Activated CD4-positive, CD25-positive, alpha-beta regulatory T cell treated with anti-CD3 and anti-CD28 coated beads, Interleukin-2, amount 50 U/mL, for 16 hours (primary cell): ENCODE results near the gene RNF44.
A peak's percentile ranks its signal among the peaks of the same experiment; 100 is the strongest.

Experiments
- DNase-seq: peaks from one replicate; pipeline ENCODE4 v3.0.0-alpha.2; 2020; ENCODE audit warnings: low read depth, low spot score

Gene RNF44

GRCh38 chr5:176536902-176537553 is at the start of gene RNF44:
Gene RNF44 (minus strand): TSS chr5:176537402. CDS start chr5:176532472, 4,930 bp downstream.
- peak; percentile 98 for DNase-seq

GRCh38 chr5:176583076-176583475 is 45.9 kb upstream of the RNF44 start:
- DNase-seq: no peak

DNA sequence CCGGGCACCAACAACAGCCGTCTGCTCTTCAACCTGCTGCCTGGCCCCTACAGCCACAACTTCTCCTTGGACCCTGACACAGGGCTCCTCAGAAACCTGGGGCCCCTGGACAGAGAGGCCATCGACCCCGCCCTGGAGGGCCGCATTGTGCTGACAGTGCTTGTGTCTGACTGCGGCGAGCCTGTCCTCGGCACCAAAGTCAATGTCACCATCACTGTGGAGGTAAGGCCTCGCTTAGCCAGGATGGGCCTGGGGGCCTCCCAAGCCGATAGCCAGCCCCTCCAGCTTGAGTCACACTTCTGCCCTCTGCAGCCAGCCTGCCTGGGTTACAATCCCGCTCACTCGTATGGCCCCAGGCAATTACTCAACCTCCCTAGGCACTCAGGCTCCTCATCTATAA is 44.2 kb upstream of the RNF44 start:
- no peak for DNase-seq

DNA sequence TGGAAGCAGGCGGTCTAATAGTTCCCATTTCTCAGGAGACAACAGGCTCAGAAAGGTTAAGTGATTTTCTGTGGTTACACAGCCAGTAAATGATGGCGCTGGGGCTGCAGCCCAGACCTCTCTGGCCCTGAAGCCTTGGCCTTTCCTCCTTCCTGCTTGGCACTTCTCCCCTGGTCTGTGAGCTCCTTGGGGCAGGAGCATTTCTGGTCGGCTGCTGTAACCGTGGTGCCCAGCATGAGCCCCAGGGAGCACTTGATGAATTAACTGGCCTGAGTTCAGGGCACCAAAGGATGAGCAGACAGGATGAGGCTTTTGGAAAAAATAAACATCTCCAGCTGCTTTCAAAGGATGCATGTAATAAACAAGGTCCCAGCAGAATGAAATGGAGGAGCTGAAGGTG is 42.1 kb upstream of the RNF44 start:
- DNase-seq: no peak

DNA sequence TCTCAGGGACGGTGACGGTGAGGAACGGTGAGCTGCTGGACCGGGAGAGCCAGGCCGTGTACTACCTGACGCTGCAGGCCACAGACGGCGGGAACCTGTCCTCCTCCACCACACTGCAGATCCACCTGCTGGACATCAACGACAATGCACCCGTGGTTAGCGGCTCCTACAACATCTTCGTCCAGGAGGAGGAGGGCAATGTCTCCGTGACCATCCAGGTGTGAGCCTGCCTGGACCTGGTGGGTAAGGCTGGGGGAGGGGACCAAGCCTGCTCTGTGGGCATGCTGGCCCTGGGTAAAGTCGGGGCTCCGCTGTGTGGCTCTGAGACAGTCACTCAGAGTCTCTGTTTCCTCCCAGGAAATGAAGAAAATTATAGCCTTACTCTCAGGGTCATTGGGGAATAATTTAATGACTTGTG is 41.2 kb upstream of the RNF44 start:
- DNase-seq: no peak

- DNase-seq: no peak
These were observed 40.3 kb upstream of the RNF44 start for GRCh38 chr5:176577312-176578176.

DNA sequence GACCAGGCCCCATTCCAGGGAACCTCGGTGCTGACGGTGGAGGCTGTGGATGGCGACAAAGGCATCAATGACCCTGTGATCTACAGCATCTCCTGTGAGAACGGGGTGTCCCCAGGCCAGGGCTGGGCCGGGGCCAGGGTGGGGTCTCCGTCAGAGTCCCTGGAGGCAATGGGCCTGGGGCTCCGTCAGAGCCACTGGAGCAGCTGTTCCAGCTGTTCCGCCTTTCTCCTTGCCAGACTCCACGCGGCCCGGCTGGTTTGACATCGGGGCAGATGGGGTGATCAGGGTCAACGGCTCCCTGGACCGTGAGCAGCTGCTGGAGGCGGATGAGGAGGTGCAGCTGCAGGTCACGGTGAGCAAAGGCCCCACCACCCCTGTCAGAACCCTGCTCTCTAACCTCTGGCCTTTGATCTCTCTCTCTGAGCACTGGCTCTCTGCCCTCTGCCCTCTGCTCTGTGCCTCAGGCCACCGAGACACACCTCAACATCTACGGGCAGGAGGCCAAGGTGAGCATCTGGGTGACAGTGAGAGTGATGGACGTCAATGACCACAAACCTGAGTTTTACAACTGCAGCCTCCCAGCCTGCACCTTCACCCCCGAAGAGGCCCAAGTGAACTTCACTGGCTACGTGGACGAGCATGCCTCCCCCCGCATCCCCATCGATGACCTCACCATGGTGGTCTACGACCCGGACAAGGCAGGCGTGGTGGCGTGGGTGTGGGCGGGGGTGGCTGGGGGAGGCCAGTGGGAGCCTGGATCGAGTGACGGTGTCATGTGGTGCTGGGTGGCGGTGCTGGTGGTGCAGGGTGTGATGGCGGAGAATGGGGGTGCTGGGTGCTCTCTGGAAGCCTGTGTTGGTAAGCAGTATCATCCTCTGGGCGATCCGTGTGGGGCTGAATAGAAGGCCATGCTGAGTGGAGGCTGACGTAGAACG is 38.6 kb upstream of the RNF44 start:
- DNase-seq: no peak

GRCh38 chr5:176575066-176575465 is 37.9 kb upstream of the RNF44 start:
- no peak for DNase-seq

GRCh38 chr5:176574297-176574591 is 37.0 kb upstream of the RNF44 start:
- no peak for DNase-seq

DNA sequence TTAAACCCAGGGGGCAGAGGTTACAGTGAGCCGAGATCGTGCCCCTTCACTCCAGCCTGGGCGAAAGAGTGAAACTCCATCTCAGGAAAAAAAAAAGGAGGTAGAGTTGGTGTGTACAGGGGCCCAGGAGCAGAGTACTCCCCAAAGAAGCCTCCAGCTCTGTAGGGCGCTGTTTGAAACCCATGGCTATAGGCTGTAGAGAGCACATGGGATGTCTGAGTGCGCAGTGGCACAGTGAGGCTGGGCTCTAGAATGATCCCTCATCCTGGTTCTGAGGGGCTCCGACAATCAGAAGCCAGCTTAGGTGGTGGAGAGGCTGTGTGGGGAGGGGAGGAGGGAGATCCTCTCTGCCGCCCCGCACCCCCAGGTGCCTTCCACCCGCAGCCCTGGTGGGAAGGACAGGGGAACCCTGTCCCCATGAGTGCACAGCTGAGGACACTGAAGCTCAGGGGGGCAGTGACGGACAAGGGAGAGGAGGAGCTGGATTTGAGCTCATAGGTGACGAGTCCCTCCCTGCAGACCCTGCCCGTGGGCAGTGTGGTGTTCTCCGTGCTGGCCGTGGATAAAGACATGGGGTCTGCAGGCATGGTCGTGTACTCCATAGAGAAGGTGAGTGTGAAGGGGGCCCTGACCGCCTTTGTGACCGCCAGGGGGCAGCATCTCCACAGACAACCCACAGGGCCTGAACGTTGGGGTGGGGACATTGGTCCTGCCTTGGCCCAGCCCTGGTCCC is 36.5 kb upstream of the RNF44 start:
- peak; percentile 74 for DNase-seq

GRCh38 chr5:176570044-176570443 is 32.8 kb upstream of the RNF44 start:
- DNase-seq: no peak

DNA sequence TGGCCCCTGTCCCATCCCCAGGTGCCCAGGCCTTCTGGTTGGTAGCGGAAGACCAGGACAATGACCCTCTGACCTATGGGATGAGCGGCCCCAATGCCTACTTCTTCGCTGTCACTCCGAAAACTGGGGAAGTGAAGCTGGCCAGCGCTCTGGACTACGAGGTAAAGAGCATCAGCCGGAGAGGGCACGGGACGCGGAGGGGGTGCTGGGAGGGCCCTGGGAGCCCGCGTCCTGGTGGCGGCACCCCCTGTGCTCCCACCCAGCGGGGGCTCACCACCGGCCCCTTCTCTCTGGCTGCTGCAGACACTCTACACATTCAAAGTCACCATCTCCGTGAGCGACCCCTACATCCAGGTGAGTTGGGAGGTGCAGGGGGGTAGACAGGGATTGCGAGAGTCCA is 31.5 kb upstream of the RNF44 start:
- DNase-seq: no peak

DNA sequence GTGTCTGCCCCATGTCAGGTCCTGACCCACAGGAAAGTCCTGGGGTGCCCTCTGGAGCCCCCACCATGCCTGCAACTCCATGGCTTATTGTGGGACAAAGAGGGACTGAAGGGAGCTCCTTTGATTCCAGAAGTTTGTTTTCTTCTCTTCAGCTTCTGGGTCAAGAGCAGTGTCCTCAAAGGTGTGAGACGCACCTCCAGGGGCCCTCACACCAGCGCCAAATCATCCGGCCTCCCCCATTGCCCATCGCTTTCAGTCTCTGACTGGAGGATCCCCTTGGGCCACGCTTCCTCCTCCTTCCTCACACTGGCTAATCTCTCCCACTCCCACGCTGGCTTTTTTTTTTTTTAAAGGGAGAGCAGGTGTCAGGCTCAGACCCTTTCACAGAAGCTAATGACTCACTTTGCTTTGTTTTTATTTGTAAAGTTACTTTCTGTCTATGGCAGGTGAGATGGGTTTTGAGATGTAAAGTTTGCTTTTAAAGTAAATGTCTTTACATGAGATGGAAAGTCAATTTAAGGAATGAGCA is 28.6 kb upstream of the RNF44 start:
- DNase-seq: no peak

DNA sequence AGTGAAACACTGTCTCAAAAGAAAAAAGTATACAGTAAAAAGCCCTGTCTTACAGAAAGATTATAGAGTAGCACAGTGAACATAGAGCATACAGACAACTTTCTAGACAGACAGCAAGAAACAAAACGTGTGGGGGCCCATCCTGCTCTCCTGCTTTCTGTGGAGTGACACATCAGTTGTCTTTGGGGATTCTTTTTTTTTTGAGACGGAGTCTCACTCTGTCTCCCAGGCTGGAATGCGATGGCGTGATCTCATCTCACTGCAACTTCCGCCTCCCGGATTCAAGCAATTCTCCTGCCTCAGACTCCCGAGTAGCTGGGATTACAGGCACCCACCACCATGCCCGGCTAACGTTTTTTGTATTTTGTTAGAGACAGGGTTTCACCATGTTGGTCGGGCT is 26.8 kb upstream of the RNF44 start:
- no peak for DNase-seq

DNA sequence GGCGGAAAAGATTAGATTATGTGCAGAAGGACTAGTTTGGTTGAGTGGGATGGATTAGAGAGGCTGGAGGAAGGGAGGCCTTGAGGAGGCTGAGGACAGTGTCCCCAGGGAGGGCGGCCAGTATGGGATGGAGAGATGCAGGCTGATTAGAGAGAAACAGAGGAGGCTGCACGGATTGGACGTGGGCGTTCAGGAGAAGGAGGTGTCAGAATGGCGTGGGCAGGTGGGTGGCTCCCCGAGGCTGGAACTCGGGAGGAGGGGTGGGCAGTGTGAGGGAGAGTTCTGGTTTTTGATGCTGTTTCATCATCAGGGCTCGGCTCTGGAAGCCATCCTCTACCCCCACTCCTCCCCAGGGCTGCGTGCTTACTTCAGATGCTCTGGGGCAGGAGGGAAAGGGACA is 25.0 kb upstream of the RNF44 start:
- no peak for DNase-seq

DNA sequence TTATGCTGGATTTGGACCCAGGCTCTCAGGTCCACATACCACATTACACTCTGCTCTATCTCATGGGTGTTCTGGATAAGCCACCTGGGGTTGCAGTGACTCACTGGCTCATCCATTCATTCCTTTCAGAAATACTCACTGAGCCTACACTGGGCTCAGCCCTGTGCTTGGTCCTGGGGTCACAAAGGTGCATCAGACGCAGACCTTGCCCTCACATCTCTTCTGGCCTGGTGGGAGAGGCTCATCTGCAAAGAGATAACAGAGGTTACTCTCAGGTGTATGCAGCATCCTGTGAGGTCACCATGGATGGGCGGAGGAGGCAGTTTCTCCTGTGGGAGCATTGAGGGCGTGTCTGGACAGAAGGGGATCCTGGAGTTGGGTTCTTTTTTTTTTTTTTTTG is 24.1 kb upstream of the RNF44 start:
- no peak for DNase-seq

GRCh38 chr5:176560364-176560763 is 23.2 kb upstream of the RNF44 start:
- no peak for DNase-seq

DNA sequence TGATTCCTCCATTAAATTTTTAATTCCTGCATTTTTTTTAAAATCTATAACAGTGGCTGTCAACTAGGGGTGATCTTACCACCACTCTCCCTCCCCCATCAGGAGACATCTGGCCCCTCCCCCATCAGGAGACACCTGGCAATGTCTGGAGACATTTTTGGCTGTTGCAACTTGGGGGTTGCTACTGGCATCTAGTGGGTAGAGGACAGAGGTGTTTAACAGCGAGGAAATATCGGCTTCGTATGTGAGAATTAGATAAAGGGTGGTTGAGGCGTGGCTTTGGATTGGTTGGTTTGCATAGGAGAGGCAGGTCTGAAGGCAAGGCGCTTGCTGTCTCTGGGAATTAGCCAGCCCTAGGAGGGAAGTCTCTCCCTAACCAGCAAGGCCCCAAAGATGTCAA is 22.5 kb upstream of the RNF44 start:
- no peak for DNase-seq

DNA sequence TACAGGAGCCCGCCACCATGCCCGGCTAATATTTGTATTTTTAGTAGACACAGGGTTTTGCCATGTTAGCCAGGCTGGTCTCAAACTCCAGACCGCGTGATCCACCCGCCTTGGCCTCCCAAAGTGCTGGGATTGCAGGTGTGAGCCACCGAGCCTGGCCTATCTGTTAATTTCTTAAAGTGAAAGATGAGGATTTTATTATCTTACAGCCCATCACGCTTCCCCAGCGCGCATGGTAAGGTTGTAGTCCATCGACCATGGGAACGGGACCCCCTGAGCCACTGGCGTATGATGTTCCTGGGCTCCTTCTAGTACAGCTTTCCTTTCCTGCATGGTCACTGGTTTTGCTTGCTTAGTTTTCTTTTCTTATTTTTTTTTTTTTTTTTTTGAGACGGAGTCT is 20.6 kb upstream of the RNF44 start:
- no peak for DNase-seq

- no peak for DNase-seq
These were observed 16.3 kb upstream of the RNF44 start for GRCh38 chr5:176553260-176554085.
